Measurements from ENCODE around the gene POLN.

DNA sequence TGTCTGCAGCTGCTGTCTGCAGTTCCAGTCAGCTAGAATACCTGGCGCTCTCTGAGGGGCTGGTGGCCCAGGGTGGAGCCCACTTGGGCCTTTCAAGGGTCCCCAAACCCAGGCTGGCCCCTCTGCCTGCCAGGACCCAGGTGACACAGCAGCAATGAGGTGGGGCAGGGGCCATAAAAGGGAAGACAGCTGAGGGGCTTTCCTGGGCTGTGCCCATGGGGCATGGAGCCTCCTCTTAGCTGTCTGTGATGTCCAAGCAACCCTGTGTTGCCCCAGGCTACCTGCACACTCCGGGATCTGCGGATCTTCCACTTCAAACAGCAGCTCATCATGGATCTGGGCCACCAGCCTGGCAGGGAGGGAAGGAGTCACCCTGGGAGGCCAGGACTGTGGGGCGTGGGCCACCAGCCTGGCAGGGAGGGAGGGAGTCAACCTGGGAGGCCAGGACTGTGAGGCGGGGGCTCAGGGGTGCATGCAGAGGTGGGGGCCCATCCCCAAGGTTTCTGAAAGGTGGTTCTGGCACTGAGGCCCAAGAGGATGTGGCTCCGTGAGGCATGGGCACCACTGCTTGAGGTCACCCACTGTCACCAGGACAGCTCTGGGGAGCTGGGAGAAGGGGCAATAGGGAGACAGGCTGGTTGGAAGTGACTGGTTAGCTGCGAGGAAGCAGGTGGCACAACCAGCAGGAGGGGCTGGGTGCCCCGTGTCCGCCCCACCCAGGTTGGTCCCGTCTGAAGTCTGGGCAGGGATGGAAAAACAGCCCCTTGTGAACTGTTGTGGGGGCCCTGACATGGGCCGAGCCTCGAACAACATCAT, 166.5 kb downstream of the POLN start:
- TF ChIP-seq EZH2 (IDR thresholded peaks at IDR 0.05; ENCODE audit: low read depth) = no peak
- TF ChIP-seq, protein P1, sequence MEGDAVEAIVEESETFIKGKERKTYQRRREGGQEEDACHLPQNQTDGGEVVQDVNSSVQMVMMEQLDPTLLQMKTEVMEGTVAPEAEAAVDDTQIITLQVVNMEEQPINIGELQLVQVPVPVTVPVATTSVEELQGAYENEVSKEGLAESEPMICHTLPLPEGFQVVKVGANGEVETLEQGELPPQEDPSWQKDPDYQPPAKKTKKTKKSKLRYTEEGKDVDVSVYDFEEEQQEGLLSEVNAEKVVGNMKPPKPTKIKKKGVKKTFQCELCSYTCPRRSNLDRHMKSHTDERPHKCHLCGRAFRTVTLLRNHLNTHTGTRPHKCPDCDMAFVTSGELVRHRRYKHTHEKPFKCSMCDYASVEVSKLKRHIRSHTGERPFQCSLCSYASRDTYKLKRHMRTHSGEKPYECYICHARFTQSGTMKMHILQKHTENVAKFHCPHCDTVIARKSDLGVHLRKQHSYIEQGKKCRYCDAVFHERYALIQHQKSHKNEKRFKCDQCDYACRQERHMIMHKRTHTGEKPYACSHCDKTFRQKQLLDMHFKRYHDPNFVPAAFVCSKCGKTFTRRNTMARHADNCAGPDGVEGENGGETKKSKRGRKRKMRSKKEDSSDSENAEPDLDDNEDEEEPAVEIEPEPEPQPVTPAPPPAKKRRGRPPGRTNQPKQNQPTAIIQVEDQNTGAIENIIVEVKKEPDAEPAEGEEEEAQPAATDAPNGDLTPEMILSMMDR (conservative IDR thresholded peaks at IDR 0.05) = no peak

All from PC-9 (cell line).